ENCODE results near the gene SCN8A.
"Not testable (repeated sequence)": the region's sequence is repeated elsewhere in the genome, so short reads cannot be mapped to it uniquely, and the experiment has no call there.

SCN8A gene

DNA sequence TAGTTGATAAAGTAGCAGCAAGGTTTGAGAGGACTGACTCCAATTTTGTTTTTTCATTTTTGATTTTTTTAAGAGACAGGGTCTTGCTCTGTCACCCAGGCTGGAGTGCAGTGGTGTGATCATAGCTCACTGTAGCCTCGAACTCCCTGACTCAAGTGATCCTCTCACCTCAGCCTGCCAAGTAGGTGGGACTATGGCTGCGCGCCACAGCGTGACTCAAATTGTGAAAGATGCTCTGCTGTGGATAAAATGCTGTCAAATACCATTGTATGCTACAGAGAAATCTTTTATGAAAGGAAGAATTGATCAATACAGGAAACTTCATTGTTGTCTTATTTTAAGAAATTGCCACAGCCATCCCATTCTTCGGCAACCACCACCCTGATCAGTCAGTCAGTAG lies 48.3 kb downstream of the SCN8A start:
- TF ChIP-seq, protein P1, sequence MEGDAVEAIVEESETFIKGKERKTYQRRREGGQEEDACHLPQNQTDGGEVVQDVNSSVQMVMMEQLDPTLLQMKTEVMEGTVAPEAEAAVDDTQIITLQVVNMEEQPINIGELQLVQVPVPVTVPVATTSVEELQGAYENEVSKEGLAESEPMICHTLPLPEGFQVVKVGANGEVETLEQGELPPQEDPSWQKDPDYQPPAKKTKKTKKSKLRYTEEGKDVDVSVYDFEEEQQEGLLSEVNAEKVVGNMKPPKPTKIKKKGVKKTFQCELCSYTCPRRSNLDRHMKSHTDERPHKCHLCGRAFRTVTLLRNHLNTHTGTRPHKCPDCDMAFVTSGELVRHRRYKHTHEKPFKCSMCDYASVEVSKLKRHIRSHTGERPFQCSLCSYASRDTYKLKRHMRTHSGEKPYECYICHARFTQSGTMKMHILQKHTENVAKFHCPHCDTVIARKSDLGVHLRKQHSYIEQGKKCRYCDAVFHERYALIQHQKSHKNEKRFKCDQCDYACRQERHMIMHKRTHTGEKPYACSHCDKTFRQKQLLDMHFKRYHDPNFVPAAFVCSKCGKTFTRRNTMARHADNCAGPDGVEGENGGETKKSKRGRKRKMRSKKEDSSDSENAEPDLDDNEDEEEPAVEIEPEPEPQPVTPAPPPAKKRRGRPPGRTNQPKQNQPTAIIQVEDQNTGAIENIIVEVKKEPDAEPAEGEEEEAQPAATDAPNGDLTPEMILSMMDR (conservative IDR thresholded peaks at IDR 0.05; ENCODE audit: low read depth, low read length), result no peak
- Histone ChIP-seq H4K20me1 (ENCODE audit: insufficient read depth) (no peaks in the 10 kb centered on the region), H3K36me3 (ENCODE audit: insufficient read depth) (no peaks in the 10 kb centered on the region), H3K79me2 (ENCODE audit: insufficient read depth, low read depth) (no peaks in the 10 kb centered on the region), H3K4me2 (no peak overlapping the region), H3K27me3 (ENCODE audit: insufficient read depth, low read depth) (no peaks in the 10 kb centered on the region), H3K27ac (no peak overlapping the region), H3K4me1 (ENCODE audit: low read depth, poor library complexity, severe bottlenecking) (no peaks in the 10 kb centered on the region), H2AFZ (ENCODE audit: low read depth) (no peak overlapping the region), H3K4me3 (IDR thresholded peaks at IDR 0.05; ENCODE audit: insufficient read depth, low read depth, low read length) (no peak overlapping the region), H3K9ac (no peak overlapping the region)

DNA sequence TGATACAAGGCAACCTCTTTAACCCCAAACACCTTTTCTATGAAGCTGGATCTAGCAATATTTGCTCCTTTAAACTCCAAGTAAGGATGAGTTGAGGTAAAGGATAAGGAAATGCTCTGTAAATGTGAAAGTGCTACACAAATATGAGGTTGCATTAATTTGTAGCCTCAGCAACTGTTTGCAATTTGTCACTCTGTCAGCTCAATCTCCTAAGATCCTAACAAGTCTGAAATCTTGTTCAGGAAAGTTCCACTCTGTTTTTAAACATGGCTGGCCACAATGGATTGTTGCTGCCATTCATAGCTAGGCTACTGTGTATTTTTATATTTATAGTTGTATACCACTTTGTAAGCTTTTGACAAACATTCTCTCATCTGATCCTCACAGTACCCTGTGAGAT lies 51.3 kb downstream of the SCN8A start:
- no peaks in the 10 kb centered on the region for H3K36me3 ChIP-seq (ENCODE audit: insufficient read depth)
- H3K27ac ChIP-seq, result no peak overlapping the region
- TF ChIP-seq, protein P1 (conservative IDR thresholded peaks at IDR 0.05; ENCODE audit: low read depth, low read length), result no peak
- H3K4me3 ChIP-seq (IDR thresholded peaks at IDR 0.05; ENCODE audit: insufficient read depth, low read depth, low read length), result no peak overlapping the region
- no peaks in the 10 kb centered on the region for H3K79me2 ChIP-seq (ENCODE audit: insufficient read depth, low read depth)
- H2AFZ ChIP-seq (ENCODE audit: low read depth), result no peak overlapping the region
- H3K27me3 ChIP-seq (ENCODE audit: insufficient read depth, low read depth), result no peaks in the 10 kb centered on the region
- no peak overlapping the region for H3K9ac ChIP-seq
- H3K4me2 ChIP-seq, result no peak overlapping the region
- no peaks in the 10 kb centered on the region for H4K20me1 ChIP-seq (ENCODE audit: insufficient read depth)
- no peaks in the 10 kb centered on the region for H3K4me1 ChIP-seq (ENCODE audit: low read depth, poor library complexity, severe bottlenecking)

DNA sequence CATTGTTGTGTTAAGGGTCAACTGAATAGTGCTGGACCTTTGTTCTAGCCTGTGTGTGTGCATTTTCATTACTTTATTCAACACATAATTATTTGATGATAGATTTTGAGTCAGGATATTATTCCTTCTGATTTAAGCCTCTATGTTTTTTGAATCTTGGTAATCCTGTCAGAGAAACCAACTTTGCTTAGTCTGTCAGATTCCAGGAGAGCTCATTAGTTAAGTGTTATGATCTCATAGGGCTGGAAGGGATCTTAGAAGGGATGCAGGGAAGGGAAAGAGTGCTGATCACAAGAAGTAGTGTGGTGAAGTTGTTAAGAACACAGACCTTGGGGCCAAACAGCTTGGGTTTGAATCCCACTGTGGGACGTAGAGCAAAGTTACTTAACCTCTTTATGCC lies 52.9 kb downstream of the SCN8A start:
- TF ChIP-seq, protein P1 (conservative IDR thresholded peaks at IDR 0.05; ENCODE audit: low read depth, low read length), result no peak
- Histone ChIP-seq H2AFZ (ENCODE audit: low read depth) (no peak overlapping the region), H3K27me3 (ENCODE audit: insufficient read depth, low read depth) (no peaks in the 10 kb centered on the region)

DNA sequence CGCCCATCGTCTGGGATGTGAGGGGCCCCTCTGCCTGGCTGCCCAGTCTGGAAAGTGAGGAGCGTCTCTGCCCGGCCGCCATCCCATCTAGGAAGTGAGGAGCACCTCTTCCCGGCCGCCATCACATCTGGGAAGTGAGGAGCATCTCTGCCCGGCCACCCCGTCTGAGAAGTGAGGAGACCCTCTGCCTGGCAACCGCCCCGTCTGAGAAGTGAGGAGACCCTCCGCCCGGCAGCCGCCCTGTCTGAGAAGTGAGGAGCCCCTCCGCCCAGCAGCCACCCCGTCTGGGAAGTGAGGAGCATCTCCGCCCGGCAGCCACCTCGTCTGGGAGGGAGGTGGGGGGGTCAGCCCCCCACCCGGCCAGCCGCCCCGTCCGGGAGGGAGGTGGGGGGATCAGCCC lies 53.7 kb downstream of the SCN8A start:
- H3K27me3 ChIP-seq (ENCODE audit: insufficient read depth, low read depth); H3K27ac ChIP-seq; H3K4me1 ChIP-seq (ENCODE audit: low read depth, poor library complexity, severe bottlenecking); H4K20me1 ChIP-seq (ENCODE audit: insufficient read depth); H3K36me3 ChIP-seq (ENCODE audit: insufficient read depth); H3K4me3 ChIP-seq (IDR thresholded peaks at IDR 0.05; ENCODE audit: insufficient read depth, low read depth, low read length); H3K4me2 ChIP-seq; H2AFZ ChIP-seq (ENCODE audit: low read depth); H3K9ac ChIP-seq; H3K79me2 ChIP-seq (ENCODE audit: insufficient read depth, low read depth): not testable (repeated sequence)

More for the DNA sequence above, 52.9 kb downstream of the SCN8A start:
- Histone ChIP-seq H3K27ac (no peak overlapping the region), H3K9ac (no peak overlapping the region), H4K20me1 (ENCODE audit: insufficient read depth) (no peaks in the 10 kb centered on the region), H3K4me3 (IDR thresholded peaks at IDR 0.05; ENCODE audit: insufficient read depth, low read depth, low read length) (no peak overlapping the region), H3K36me3 (ENCODE audit: insufficient read depth) (no peaks in the 10 kb centered on the region), H3K4me1 (ENCODE audit: low read depth, poor library complexity, severe bottlenecking) (no peaks in the 10 kb centered on the region), H3K4me2 (no peak overlapping the region), H3K79me2 (ENCODE audit: insufficient read depth, low read depth) (no peaks in the 10 kb centered on the region)

DNA sequence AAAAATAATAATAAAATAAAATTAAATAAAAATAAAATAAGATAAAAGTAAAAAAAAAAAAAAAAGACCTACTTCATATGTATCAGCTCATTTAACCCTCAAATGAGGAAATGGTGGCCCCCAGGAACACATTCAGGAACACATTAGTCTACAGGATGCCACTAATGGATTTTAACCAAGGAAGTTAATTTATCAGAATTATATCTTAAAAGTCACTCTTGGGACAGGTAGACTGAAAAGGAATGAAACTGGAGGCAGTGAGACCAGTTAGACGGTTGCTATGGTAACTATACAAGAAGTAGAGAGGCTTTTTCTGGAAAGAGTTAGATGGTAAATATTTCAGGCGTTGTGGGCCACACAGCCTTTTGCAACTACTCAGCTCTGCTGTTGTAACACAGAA lies 54.9 kb downstream of the SCN8A start:
- H3K4me2 ChIP-seq, result no peak overlapping the region
- no peaks in the 10 kb centered on the region for H3K36me3 ChIP-seq (ENCODE audit: insufficient read depth)
- H3K27ac ChIP-seq, result no peak overlapping the region
- no peak overlapping the region for H3K4me3 ChIP-seq (IDR thresholded peaks at IDR 0.05; ENCODE audit: insufficient read depth, low read depth, low read length)
- H4K20me1 ChIP-seq (ENCODE audit: insufficient read depth), result no peaks in the 10 kb centered on the region
- H3K79me2 ChIP-seq (ENCODE audit: insufficient read depth, low read depth), result no peaks in the 10 kb centered on the region
- H2AFZ ChIP-seq (ENCODE audit: low read depth), result no peak overlapping the region
- no peaks in the 10 kb centered on the region for H3K4me1 ChIP-seq (ENCODE audit: low read depth, poor library complexity, severe bottlenecking)
- no peak overlapping the region for H3K9ac ChIP-seq
- no peaks in the 10 kb centered on the region for H3K27me3 ChIP-seq (ENCODE audit: insufficient read depth, low read depth)
- TF ChIP-seq, protein P1 (conservative IDR thresholded peaks at IDR 0.05; ENCODE audit: low read depth, low read length), result no peak
